Peyer's patch (tissue), 4 donors: Measurements from ENCODE around the gene TRIM2. TPM values are rescaled to one million over a fixed set of nuclear protein-coding genes. Genes with fewer than 3 reads are reported as not detected.
"Not testable (repeated sequence)": the region's sequence is repeated elsewhere in the genome, so short reads cannot be mapped to it uniquely, and the experiment has no call there.

Experiments used
- DNase-seq, 3 donors: peaks; one replicate each; pipeline ENCODE4 v3.0.0-alpha.2; 2017 to 2019
- H3K27ac ChIP-seq, 4 donors: fragments of 200-600 bp; sonication (generic); one replicate each; pipeline ENCODE4 v1.5.1; 2016 to 2019
- H3K27me3 ChIP-seq, 2 donors: fragments of 200-600 bp; sonication (generic); one replicate each; pipeline ENCODE4 v1.5.1; 2019
- H3K36me3 ChIP-seq, 3 donors: fragments of 200-600 bp; sonication (generic); one replicate each; pipeline ENCODE4 v1.5.1; 2016 to 2019
- H3K4me1 ChIP-seq, 4 donors: fragments of 200-600 bp; sonication (generic); one replicate each; pipeline ENCODE4 v1.5.1; 2016 to 2019
- H3K4me3 ChIP-seq, 4 donors: fragments of 200-600 bp; sonication (generic); 1 replicate in 3 of 4; 2 replicates in 1 of 4; pipeline ENCODE4 v1.5.1; 2016 to 2019; ENCODE audit warnings: mild to moderate bottlenecking in 1 of 4
- H3K9me3 ChIP-seq, 4 donors: fragments of 200-600 bp; sonication (generic); one replicate each; pipeline ENCODE4 v1.5.1; 2016 to 2019; ENCODE audit warnings: mild to moderate bottlenecking in 1 of 4
- CTCF ChIP-seq, 6 experiments: fragments of 450-650 bp in 4 of 6; fragments of 200-600 bp in 2 of 6; sonication (generic) in 1 of 6; IDR thresholded peaks; one replicate each; pipeline ENCODE4 v1.5.1; 2017 to 2019; ENCODE audit warnings: antibody characterized with exemption in 6 of 6, mild to moderate bottlenecking in 3 of 6, moderate library complexity in 1 of 6
- POLR2A ChIP-seq, 2 donors: fragments of 450-650 bp; IDR thresholded peaks; one replicate each; pipeline ENCODE4 v1.5.1; 2017; ENCODE audit warnings: antibody characterized with exemption in 2 of 2, mild to moderate bottlenecking in 2 of 2, moderate library complexity in 2 of 2
- total RNA-seq, 4 donors: library from RNA; depleted of rRNA; stranded (reverse); fragments of >200 nt; gene quantifications; one replicate each; pipeline ENCODE4 v1.1.0, GENCODE V29; 2016

Gene TRIM2
- total RNA-seq, 4 donors from 2014 or later, result 58.6 to 158 (median 144) TPM

DNA sequence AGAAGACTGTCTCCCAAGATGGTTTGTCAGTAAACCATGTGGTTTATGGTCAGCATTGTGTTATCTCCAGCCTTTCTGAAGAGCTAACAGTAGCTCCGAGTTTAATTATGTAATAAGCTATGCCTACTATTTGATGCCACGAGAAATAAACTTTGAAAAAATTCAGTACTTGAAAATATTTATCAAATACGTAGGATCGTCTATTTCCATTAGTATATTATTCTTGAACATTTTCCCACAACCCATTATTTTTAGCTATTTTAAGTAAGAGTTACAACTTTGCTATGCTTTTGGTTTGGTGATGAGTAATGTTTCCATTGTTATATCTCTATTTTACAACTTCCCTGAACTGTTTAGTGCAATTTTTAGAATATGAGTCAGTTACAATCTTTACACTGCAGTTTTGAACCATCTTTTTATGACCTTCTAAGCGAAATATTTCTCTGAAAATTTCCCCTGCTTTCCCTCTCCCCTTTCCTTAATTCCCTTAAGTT, 44.5 kb upstream of the TRIM2 start:
- Histone ChIP-seq H3K27ac (no peak overlapping the region), H3K36me3 (no peaks in the 10 kb centered on the region), H3K4me3 (no peak overlapping the region), H3K4me1 (no peaks in the 10 kb centered on the region), H3K9me3 (no peaks in the 10 kb centered on the region), H3K27me3 (no peaks in the 10 kb centered on the region)
- TF ChIP-seq CTCF (IDR thresholded peaks at IDR 0.05), result no peak
- TF ChIP-seq POLR2A (IDR thresholded peaks at IDR 0.05), result no peak
- no peak for DNase-seq

GRCh38 chr4:153160821-153161220, 43.4 kb upstream of the TRIM2 start:
- H3K27me3 ChIP-seq, result no peaks in the 10 kb centered on the region
- H3K4me1 ChIP-seq, result no peaks in the 10 kb centered on the region
- no peak overlapping the region for H3K27ac ChIP-seq
- no peaks in the 10 kb centered on the region for H3K36me3 ChIP-seq
- TF ChIP-seq POLR2A (IDR thresholded peaks at IDR 0.05), result no peak
- no peak for TF ChIP-seq CTCF (IDR thresholded peaks at IDR 0.05)
- H3K4me3 ChIP-seq, result no peak overlapping the region
- no peak for DNase-seq
- peaks cover 0 to 3% (median 0%) of the 10 kb centered on the region in 4 donors for H3K9me3 ChIP-seq

- Histone ChIP-seq H3K27me3 (no peaks in the 10 kb centered on the region), H3K4me1 (no peaks in the 10 kb centered on the region), H3K36me3 (no peaks in the 10 kb centered on the region), H3K4me3 (no peak overlapping the region), H3K27ac (no peak overlapping the region), H3K9me3 (peaks cover 0 to 3% (median 0%) of the 10 kb centered on the region in 4 donors)
- DNase-seq, result no peak
- no peak for TF ChIP-seq CTCF (IDR thresholded peaks at IDR 0.05)
- TF ChIP-seq POLR2A (IDR thresholded peaks at IDR 0.05), result no peak
Measured at GRCh38 chr4:153161226-153161963, 42.8 kb upstream of the TRIM2 start.

- H3K4me3 ChIP-seq, DNase-seq, H3K27me3 ChIP-seq, H3K4me1 ChIP-seq, H3K9me3 ChIP-seq, H3K27ac ChIP-seq, H3K36me3 ChIP-seq: not testable (repeated sequence)
Measured at GRCh38 chr4:153165236-153165635, 39.0 kb upstream of the TRIM2 start.

GRCh38 chr4:153166716-153167501, 37.3 kb upstream of the TRIM2 start:
- Histone ChIP-seq H3K27ac (no peak overlapping the region), H3K36me3 (no peaks in the 10 kb centered on the region)

More at GRCh38 chr4:153166716-153167501, 37.3 kb upstream of the TRIM2 start:
- no peak for DNase-seq
- Histone ChIP-seq H3K9me3 (peaks cover 0 to 3% (median 0%) of the 10 kb centered on the region in 4 donors), H3K27me3 (no peaks in the 10 kb centered on the region), H3K4me1 (no peaks in the 10 kb centered on the region), H3K4me3 (no peak overlapping the region)
- no peak for TF ChIP-seq CTCF (IDR thresholded peaks at IDR 0.05)
- no peak for TF ChIP-seq POLR2A (IDR thresholded peaks at IDR 0.05)
